HepG2 (cell line): ENCODE results near the gene SAXO1. TPM values are rescaled to one million over a fixed set of nuclear protein-coding genes. Genes with fewer than 3 reads are reported as not detected.

ENCODE experiments used
- ATAC-seq: fragments of 200-7000 bp; cut with Tn5 transposase; 3 replicates; pipeline ENCODE4 v1.9.1; 2020; ENCODE audit warnings: mild to moderate bottlenecking, moderate library complexity
- BruUV-seq: library from RNA; stranded (reverse); fragments of 400-500 nt; replicated peaks from 2 replicates; lab custom pipeline; 2021; lab: Mats Ljungman, UMichigan
- CTCF ChIA-PET: fragments of 300-600 bp; formaldehyde crosslinking; extraction: SDS; loops from one replicate; lab custom pipeline; 2021; ENCODE audit warnings: low total read pairs, inconsistent platforms, low intra/inter-chr PET ratio; lab: Yijun Ruan, JAX
- POLR2A ChIA-PET: fragments of 350-600 bp; sonication (Branson Sonifier 250); formaldehyde crosslinking; loops from one replicate; lab custom pipeline; 2020; ENCODE audit warnings: antibody characterized with exemption, inconsistent platforms; lab: Yijun Ruan, JAX
- DNase-seq: peaks from one replicate; pipeline ENCODE4 v3.0.0-alpha.2; 2015; ENCODE audit warnings: low spot score
- FAIRE-seq: peaks from 3 replicates; lab custom pipeline; 2011; peaks lifted over from hg19 to GRCh38; lab: Jason Lieb, UNC
- H2AFZ ChIP-seq: one replicate; pipeline ENCODE4 v1.6.1; 2011; ENCODE audit warnings: low read length, inconsistent platforms
- H3K27ac ChIP-seq: fragments of 300-600 bp; 3 replicates; pipeline ENCODE4 v1.8.0; 2011; ENCODE audit warnings: mixed run types, mild to moderate bottlenecking, mixed read lengths, low read length, inconsistent platforms; ENCODE audit not compliant: insufficient read depth; ENCODE audit errors: extremely low read length
- H3K27me3 ChIP-seq, 2 experiments: fragments of 200-600 bp in 1 of 2; 2 replicates in 1 of 2; 3 replicates in 1 of 2; pipeline versions ENCODE4 v1.6.0 to v1.8.0; 2011; ENCODE audit warnings: low read length in 2 of 2, mild to moderate bottlenecking in 2 of 2, moderate library complexity in 2 of 2, inconsistent platforms in 1 of 2; ENCODE audit not compliant: insufficient read depth in 2 of 2, control insufficient read depth in 1 of 2
- H3K36me3 ChIP-seq, 2 experiments: fragments of 200-600 bp in 1 of 2; replicated peaks in 1 of 2; 2 replicates in 1 of 2; 3 replicates in 1 of 2; pipeline versions ENCODE4 v1.5.1 to v1.8.0; 2011; ENCODE audit warnings: low read length in 2 of 2, inconsistent platforms in 1 of 2; ENCODE audit not compliant: insufficient read depth in 2 of 2, control insufficient read depth in 1 of 2
- H3K4me1 ChIP-seq: 2 replicates; pipeline ENCODE4 v1.5.1; 2012; ENCODE audit warnings: low read length, inconsistent platforms; ENCODE audit not compliant: insufficient read depth
- H3K4me2 ChIP-seq: 2 replicates; pipeline ENCODE4 v1.6.0; 2011; ENCODE audit warnings: low read depth, low read length, inconsistent platforms
- H3K4me3 ChIP-seq, 3 experiments: fragments of 200-600 bp in 1 of 3; sonication (generic), shearing (Covaris generic) in 1 of 3; replicated peaks in 1 of 3; 2 replicates each; pipeline ENCODE4 v1.5.1; 2011 to 2016; ENCODE audit warnings: low read length in 3 of 3, inconsistent platforms in 2 of 3, low read depth in 2 of 3, mild to moderate bottlenecking in 2 of 3, control low read depth in 1 of 3, mixed read lengths in 1 of 3; ENCODE audit not compliant: insufficient read depth in 1 of 3
- H3K79me2 ChIP-seq: one replicate; pipeline ENCODE4 v1.6.1; 2011; ENCODE audit warnings: low read length, inconsistent platforms; ENCODE audit not compliant: insufficient read depth
- H3K9ac ChIP-seq: 2 replicates; pipeline ENCODE4 v1.6.0; 2011; ENCODE audit warnings: mild to moderate bottlenecking, low read depth, low read length, inconsistent platforms; ENCODE audit not compliant: insufficient read depth
- H3K9me3 ChIP-seq: 2 replicates; pipeline ENCODE4 v1.5.1; 2012; ENCODE audit warnings: mild to moderate bottlenecking, low read length
- H4K20me1 ChIP-seq: 2 replicates; pipeline ENCODE4 v1.6.0; 2011; ENCODE audit warnings: inconsistent platforms, mild to moderate bottlenecking, low read length, moderate library complexity; ENCODE audit not compliant: insufficient read depth
- GPN1 ChIP-seq: sonication (generic); formaldehyde crosslinking; IDR thresholded peaks from 2 replicates; pipeline ENCODE4 v1.5.1; 2020; ENCODE audit warnings: missing genetic modification reagents, borderline replicate concordance
- JARID2 ChIP-seq: sonication (generic); formaldehyde crosslinking; IDR thresholded peaks from 2 replicates; pipeline ENCODE4 v1.8.1; 2023; ENCODE audit warnings: missing genetic modification reagents, inconsistent platforms; ENCODE audit not compliant: insufficient replicate concordance
- PATZ1 ChIP-seq: sonication (generic); formaldehyde crosslinking; IDR thresholded peaks from 2 replicates; pipeline ENCODE4 v1.4.0; 2020; ENCODE audit warnings: missing genetic modification reagents
- TEAD2 ChIP-seq: sonication (generic); formaldehyde crosslinking; IDR thresholded peaks from 2 replicates; pipeline ENCODE4 v1.9.0; 2021; ENCODE audit warnings: missing genetic modification reagents
- YEATS4 ChIP-seq: sonication (generic); formaldehyde crosslinking; IDR thresholded peaks from 2 replicates; pipeline ENCODE4 v1.4.0; 2020; ENCODE audit warnings: missing genetic modification reagents, borderline replicate concordance
- ZFAT ChIP-seq: sonication (generic); formaldehyde crosslinking; conservative IDR thresholded peaks from 2 replicates; pipeline ENCODE4 v1.8.1; 2023; ENCODE audit warnings: missing genetic modification reagents, inconsistent platforms
- ZFP37 ChIP-seq: sonication (generic); formaldehyde crosslinking; IDR thresholded peaks from 2 replicates; pipeline ENCODE4 v1.4.0; 2020; ENCODE audit warnings: missing genetic modification reagents, borderline replicate concordance
- ZGPAT ChIP-seq: IDR thresholded peaks from 2 replicates; pipeline ENCODE4 v1.6.1; 2016; ENCODE audit warnings: mild to moderate bottlenecking
- ZNF138 ChIP-seq: sonication (generic); formaldehyde crosslinking; IDR thresholded peaks from 2 replicates; pipeline ENCODE4 v1.5.0; 2020; ENCODE audit warnings: mild to moderate bottlenecking, low read depth, missing genetic modification reagents
- ZNF33B ChIP-seq: sonication (generic); formaldehyde crosslinking; IDR thresholded peaks from 2 replicates; pipeline ENCODE4 v1.5.1; 2020; ENCODE audit warnings: mild to moderate bottlenecking, missing genetic modification reagents
- WGBS: methylation state at CpG from one replicate; pipeline ENCODE4 v1.1.6; 2017; ENCODE audit warnings: low lambda C conversion rate; 5-methylcytosine and 5-hydroxymethylcytosine counted together
- in situ Hi-C: cut with HindIII; loops from 2 replicates; pipeline ENCODE4 v1.10.0; 2017; ENCODE audit warnings: low pct_unique_long_range_greater_than_20kb; ENCODE audit not compliant: extremely low pct_ligation_motif_present
- intact Hi-C: fragments of 100-400 bp; cut with micrococcal nuclease; formaldehyde crosslinking; loops from one replicate; pipeline ENCODE4 v1.10.0; 2022; ENCODE audit not compliant: unreplicated experiment
- polyA plus RNA-seq, 8 experiments: library from polyadenylated mRNA; depleted of rRNA in 3 of 8; stranded (reverse) in 7 of 8; unstranded in 1 of 8; fragments of >200 nt; fragmentation: Illumina TruSeq in 4 of 8; extraction: Trizol in 4 of 8; gene quantifications; 2 replicates each; pipeline versions ENCODE4 v1.2.1 to v1.2.3, GENCODE V29; 2011 to 2016; ENCODE audit warnings: low read depth in 4 of 8, missing spikeins in 1 of 8, mixed read lengths in 1 of 8; ENCODE audit not compliant: insufficient read depth in 1 of 8
- total RNA-seq, 5 experiments: library from RNA; depleted of rRNA; stranded (reverse); fragments of >200 nt; fragmentation: Illumina TruSeq; extraction: Trizol; gene quantifications; 2 replicates each; pipeline ENCODE4 v1.2.3, GENCODE V29; 2016; ENCODE audit warnings: low read depth in 1 of 5

SAXO1 gene
- total and polyA plus RNA-seq, 2 of the 13 experiments (the other 11 are each of a cell fraction or from before 2014, with no cell fraction given): not detected

- no TSS peak for BruUV-seq
- ATAC-seq: no peak
- H3K27me3 ChIP-seq: peaks cover 1 to 15% of the 10 kb centered on the region in 2 experiments; a peak in 1 of 5 replicates
- ChIA-PET CTCF (no interaction called here), POLR2A (no interaction called here)
- no peak overlapping the region for H3K9ac ChIP-seq
- H3K4me3 ChIP-seq: no peak overlapping the region
- no peak overlapping the region for H3K27ac ChIP-seq
- H2AFZ ChIP-seq: no peak overlapping the region
- H3K79me2 ChIP-seq: no peaks in the 10 kb centered on the region
- no peaks in the 10 kb centered on the region for H3K9me3 ChIP-seq
- no peaks in the 10 kb centered on the region for H3K4me1 ChIP-seq
- intact Hi-C loops: no loop called here
- 5% methylated on average over 4 of the region's 4 CpGs for WGBS
- no peaks in the 10 kb centered on the region for H3K36me3 ChIP-seq
- no peak for FAIRE-seq
- H3K4me2 ChIP-seq: no peak overlapping the region
- DNase-seq: no peak
- in situ Hi-C loops: no loop called here
- no peaks in the 10 kb centered on the region for H4K20me1 ChIP-seq
- TF ChIP-seq ZFAT (CRISPR knock-in tag) (no peak), JARID2 (CRISPR knock-in tag) (no peak)
Observed at GRCh38 chr9:18920141-18921084, 112.6 kb downstream of the SAXO1 start.

GRCh38 chr9:18911714-18912342 lies 121.2 kb downstream of the SAXO1 start:
- BruUV-seq: no TSS peak
- POLR2A ChIA-PET: no interaction called here
- H3K27ac ChIP-seq: no peak overlapping the region
- CTCF ChIA-PET: no interaction called here
- no peak overlapping the region for H3K4me3 ChIP-seq
- H3K9ac ChIP-seq: no peak overlapping the region
- intact Hi-C loops: no loop called here
- no peaks in the 10 kb centered on the region for H3K36me3 ChIP-seq
- in situ Hi-C loops: no loop called here
- H3K79me2 ChIP-seq: no peaks in the 10 kb centered on the region
- H3K27me3 ChIP-seq: peaks cover 0 to 23% of the 10 kb centered on the region in 2 experiments; a peak in 3 of 5 replicates
- no peaks in the 10 kb centered on the region for H4K20me1 ChIP-seq
- FAIRE-seq (no peak), DNase-seq (no peak), ATAC-seq (no peak)
- H2AFZ ChIP-seq: no peak overlapping the region
- whole genome bisulfite sequencing: 54% methylated on average over 9 of the region's 9 CpGs
- no peaks in the 10 kb centered on the region for H3K9me3 ChIP-seq
- peaks cover 8% of the 10 kb centered on the region; the same call in 1 of the 2 replicates for H3K4me1 ChIP-seq
- H3K4me2 ChIP-seq: no peak overlapping the region
- TF ChIP-seq ZNF138 (CRISPR knock-in tag): no peak
- no peak for TF ChIP-seq ZFP37 (CRISPR knock-in tag)
- no peak for TF ChIP-seq ZNF33B
- no peak for TF ChIP-seq ZGPAT
- TF ChIP-seq PATZ1 (CRISPR knock-in tag): no peak
- TF ChIP-seq GPN1 (CRISPR knock-in tag): no peak
- no peak for TF ChIP-seq TEAD2 (CRISPR knock-in tag)
- TF ChIP-seq YEATS4 (CRISPR knock-in tag): no peak
